Thyroid gland (tissue), 4 donors: ENCODE measurements around the gene PKP4. TPM values are rescaled to one million over a fixed set of nuclear protein-coding genes. Genes with fewer than 3 reads are reported as not detected.

ENCODE experiments used
- DNase-seq, 2 donors: peaks; one replicate each; pipeline ENCODE4 v3.0.0-alpha.2; 2019
- H3K27ac ChIP-seq, 3 donors: fragments of 200-600 bp; sonication (generic); 1 replicate in 2 of 3; 2 replicates in 1 of 3; pipeline ENCODE4 v1.5.1; 2016 to 2019; ENCODE audit warnings: mild to moderate bottlenecking in 1 of 3, moderate library complexity in 1 of 3
- H3K27me3 ChIP-seq: fragments of 200-600 bp; sonication (generic); one replicate; pipeline ENCODE4 v1.5.1; 2019
- H3K36me3 ChIP-seq, 2 donors: fragments of 200-600 bp; sonication (generic); one replicate each; pipeline ENCODE4 v1.5.1; 2016 to 2019
- H3K4me1 ChIP-seq, 2 donors: fragments of 200-600 bp; sonication (generic); one replicate each; pipeline ENCODE4 v1.5.1; 2017 to 2019
- H3K4me3 ChIP-seq, 3 donors: fragments of 200-600 bp; sonication (generic); replicated peaks in 1 of 3; 1 replicate in 2 of 3; 2 replicates in 1 of 3; pipeline ENCODE4 v1.5.1; 2016; ENCODE audit warnings: mild to moderate bottlenecking in 1 of 3
- H3K9me3 ChIP-seq: fragments of 200-600 bp; sonication (generic); one replicate; pipeline ENCODE4 v1.5.1; 2017
- CTCF ChIP-seq, 6 experiments: fragments of 200-600 bp in 3 of 6; fragments of 450-650 bp in 3 of 6; sonication (generic) in 3 of 6; IDR thresholded peaks; one replicate each; pipeline ENCODE4 v1.5.1; 2016 to 2019; ENCODE audit warnings: antibody characterized with exemption in 6 of 6, mild to moderate bottlenecking in 2 of 6, inconsistent platforms in 1 of 6, moderate library complexity in 1 of 6
- POLR2A ChIP-seq, 2 donors: fragments of 450-650 bp; IDR thresholded peaks; one replicate each; pipeline ENCODE4 v1.6.1; 2017; ENCODE audit warnings: antibody characterized with exemption in 2 of 2, mild to moderate bottlenecking in 2 of 2, moderate library complexity in 1 of 2
- WGBS, 2 donors: methylation state at CpG; one replicate each; pipeline ENCODE4 v1.1.5; 2017; 5-methylcytosine and 5-hydroxymethylcytosine counted together
- intact Hi-C: fragments of 100-400 bp; cut with DNase I; formaldehyde crosslinking; loops from one replicate; pipeline ENCODE4 v1.15.1; 2023
- total RNA-seq, 4 donors: library from RNA; depleted of rRNA; stranded (reverse); fragments of >200 nt; gene quantifications; one replicate each; pipeline ENCODE4 v1.2.3, GENCODE V29; 2016

Gene PKP4
- total RNA-seq, 4 donors from 2014 or later, result 117 to 155 (median 136) TPM

- Histone ChIP-seq H3K4me1 (peaks cover 27 to 29% of the 10 kb centered on the region in 2 donors), H3K36me3 (no peaks in the 10 kb centered on the region), H3K4me3 (no peak overlapping the region), H3K9me3 (no peaks in the 10 kb centered on the region), H3K27ac (no peak overlapping the region), H3K27me3 (no peaks in the 10 kb centered on the region)
- 81 to 88% methylated on average over 7 of the region's 7 CpGs for WGBS, 2 donors
- DNase-seq, result no peak
- TF ChIP-seq CTCF (IDR thresholded peaks at IDR 0.05) (no peak), POLR2A (IDR thresholded peaks at IDR 0.05) (no peak)
- intact Hi-C loops, result no loop called here
These were observed 268.7 kb downstream of the PKP4 start for GRCh38 chr2:158725441-158725891.

- Histone ChIP-seq H3K27me3 (no peaks in the 10 kb centered on the region), H3K4me1 (peaks cover 27% of the 10 kb centered on the region in 2 donors), H3K36me3 (no peaks in the 10 kb centered on the region), H3K4me3 (no peak overlapping the region), H3K27ac (no peak overlapping the region), H3K9me3 (no peaks in the 10 kb centered on the region)
- 73 to 90% methylated on average over 8 of the region's 8 CpGs for WGBS, 2 donors
- no peak for DNase-seq
- intact Hi-C loops, result no loop called here
- TF ChIP-seq POLR2A (IDR thresholded peaks at IDR 0.05) (no peak), CTCF (IDR thresholded peaks at IDR 0.05) (no peak)
These were observed 270.3 kb downstream of the PKP4 start for GRCh38 chr2:158726911-158727592.

- intact Hi-C loops, result no loop called here
- WGBS, 2 donors, result 77 to 80% methylated on average over 7 of the region's 7 CpGs
- H3K4me3 ChIP-seq, result no peak overlapping the region
- no peaks in the 10 kb centered on the region for H3K36me3 ChIP-seq
- DNase-seq, result no peak
- no peak for TF ChIP-seq CTCF (IDR thresholded peaks at IDR 0.05)
- no peak for TF ChIP-seq POLR2A (IDR thresholded peaks at IDR 0.05)
- H3K27ac ChIP-seq, result no peak overlapping the region
- H3K9me3 ChIP-seq, result no peaks in the 10 kb centered on the region
- no peaks in the 10 kb centered on the region for H3K27me3 ChIP-seq
- H3K4me1 ChIP-seq, result peaks cover 13 to 19% of the 10 kb centered on the region in 2 donors
These were observed 271.7 kb downstream of the PKP4 start for GRCh38 chr2:158728422-158728821.

GRCh38 chr2:158729451-158729850 is 272.7 kb downstream of the PKP4 start:
- Histone ChIP-seq H3K4me3 (no peak overlapping the region), H3K4me1 (peaks cover 3 to 9% of the 10 kb centered on the region in 2 donors), H3K9me3 (no peaks in the 10 kb centered on the region), H3K27me3 (no peaks in the 10 kb centered on the region), H3K36me3 (no peaks in the 10 kb centered on the region), H3K27ac (no peak overlapping the region)
- no peak for TF ChIP-seq CTCF (IDR thresholded peaks at IDR 0.05)
- no peak for TF ChIP-seq POLR2A (IDR thresholded peaks at IDR 0.05)
- intact Hi-C loops, result no loop called here
- 91 to 97% methylated on average over 4 of the region's 5 CpGs for WGBS, 2 donors
- no peak for DNase-seq

- H3K27ac ChIP-seq, result no peak overlapping the region
- no peak for DNase-seq
- H3K4me3 ChIP-seq, result no peak overlapping the region
- H3K27me3 ChIP-seq, result no peaks in the 10 kb centered on the region
- H3K9me3 ChIP-seq, result no peaks in the 10 kb centered on the region
- no peaks in the 10 kb centered on the region for H3K36me3 ChIP-seq
- WGBS, 2 donors, result 64 to 73% methylated on average over 14 to 16 of the region's 16 CpGs
- intact Hi-C loops, result no loop called here
- TF ChIP-seq POLR2A (IDR thresholded peaks at IDR 0.05) (no peak), CTCF (IDR thresholded peaks at IDR 0.05) (no peak)
- H3K4me1 ChIP-seq, result peaks cover 0 to 6% of the 10 kb centered on the region in 2 donors
These were observed 273.3 kb downstream of the PKP4 start for GRCh38 chr2:158729873-158730620.
